ENCODE measurements around the gene NDUFA8. TPM values are rescaled to one million over a fixed set of nuclear protein-coding genes. Genes with fewer than 3 reads are reported as not detected.

NDUFA8 gene
- total RNA-seq, 1 experiment from 2014 or later = 60.7 TPM

DNA sequence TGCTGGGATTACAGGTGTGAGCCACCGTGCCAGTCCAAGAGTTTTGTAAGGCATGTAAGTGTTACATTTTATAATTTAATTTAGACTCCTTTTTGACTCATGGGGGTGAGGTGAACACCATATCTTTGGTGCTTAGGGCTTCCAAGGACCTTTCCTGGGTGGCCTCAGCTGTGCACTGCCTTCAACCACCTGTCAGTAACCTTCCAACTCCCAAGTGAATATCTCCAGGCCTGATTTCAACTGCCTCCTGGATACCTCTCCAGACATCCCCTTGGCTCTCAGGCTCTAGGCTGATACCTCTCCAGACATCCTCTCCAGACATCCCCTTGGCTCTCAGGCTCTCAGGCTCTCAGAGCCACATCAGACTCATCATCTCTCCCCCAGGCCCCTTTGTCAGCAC lies 35.5 kb downstream of the NDUFA8 start:
- peaks cover 3% of the 10 kb centered on the region; the same call in 1 of the 2 replicates for H3K27me3 ChIP-seq (ENCODE audit: insufficient read depth, low read length)
- no peak overlapping the region for H2BK12ac ChIP-seq (ENCODE audit: insufficient read length, low read depth, low read length)
- peaks cover 9% of the 10 kb centered on the region for H3K23me2 ChIP-seq (ENCODE audit: insufficient read length, low read depth, low read length, poor library complexity, severe bottlenecking)
- no peak overlapping the region for H3K9ac ChIP-seq (ENCODE audit: extremely low read depth, insufficient read length, low read length)
- no peak overlapping the region for H2AFZ ChIP-seq (ENCODE audit: low read length)
- H4K8ac ChIP-seq (replicated peaks; ENCODE audit: insufficient read length, low read depth, low read length) = no peak overlapping the region
- H3K79me1 ChIP-seq (ENCODE audit: insufficient read depth, low read depth, low read length, poor library complexity, severe bottlenecking) = no peaks in the 10 kb centered on the region
- H3K27ac Mint-ChIP-seq = no peak overlapping the region
- no peak overlapping the region for H3K56ac ChIP-seq (ENCODE audit: insufficient read length, low read depth, low read length)
- no peaks in the 10 kb centered on the region for H3K79me2 ChIP-seq (ENCODE audit: insufficient read depth, low read length)
- H3K18ac ChIP-seq (ENCODE audit: insufficient read length, low read depth, low read length) = no peak overlapping the region
- no peaks in the 10 kb centered on the region for H3K9me3 Mint-ChIP-seq
- H3K4me1 ChIP-seq (ENCODE audit: insufficient read depth, low read length) = no peaks in the 10 kb centered on the region
- TF ChIP-seq, protein P1, sequence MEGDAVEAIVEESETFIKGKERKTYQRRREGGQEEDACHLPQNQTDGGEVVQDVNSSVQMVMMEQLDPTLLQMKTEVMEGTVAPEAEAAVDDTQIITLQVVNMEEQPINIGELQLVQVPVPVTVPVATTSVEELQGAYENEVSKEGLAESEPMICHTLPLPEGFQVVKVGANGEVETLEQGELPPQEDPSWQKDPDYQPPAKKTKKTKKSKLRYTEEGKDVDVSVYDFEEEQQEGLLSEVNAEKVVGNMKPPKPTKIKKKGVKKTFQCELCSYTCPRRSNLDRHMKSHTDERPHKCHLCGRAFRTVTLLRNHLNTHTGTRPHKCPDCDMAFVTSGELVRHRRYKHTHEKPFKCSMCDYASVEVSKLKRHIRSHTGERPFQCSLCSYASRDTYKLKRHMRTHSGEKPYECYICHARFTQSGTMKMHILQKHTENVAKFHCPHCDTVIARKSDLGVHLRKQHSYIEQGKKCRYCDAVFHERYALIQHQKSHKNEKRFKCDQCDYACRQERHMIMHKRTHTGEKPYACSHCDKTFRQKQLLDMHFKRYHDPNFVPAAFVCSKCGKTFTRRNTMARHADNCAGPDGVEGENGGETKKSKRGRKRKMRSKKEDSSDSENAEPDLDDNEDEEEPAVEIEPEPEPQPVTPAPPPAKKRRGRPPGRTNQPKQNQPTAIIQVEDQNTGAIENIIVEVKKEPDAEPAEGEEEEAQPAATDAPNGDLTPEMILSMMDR (conservative IDR thresholded peaks at IDR 0.05) = no peak
- H3K23ac ChIP-seq (ENCODE audit: insufficient read length, low read depth, low read length) = no peak overlapping the region
- H2BK5ac ChIP-seq (ENCODE audit: insufficient read length, low read length) = no peak overlapping the region
- H3K4me2 ChIP-seq (ENCODE audit: insufficient read depth, insufficient read length, low read length) = no peak overlapping the region
- peaks cover 21 to 22% of the 10 kb centered on the region in 2 experiments for H3K4me1 Mint-ChIP-seq
- H3K4ac ChIP-seq (ENCODE audit: low read depth, low read length) = no peak overlapping the region
- no peak overlapping the region for H2AK5ac ChIP-seq (ENCODE audit: insufficient read length, low read length)
- H4K91ac ChIP-seq (ENCODE audit: insufficient read length, low read depth, low read length) = no peak overlapping the region
- H2BK20ac ChIP-seq (ENCODE audit: low read depth, low read length, poor library complexity, severe bottlenecking) = no peak overlapping the region
- peaks cover 35% of the 10 kb centered on the region for H3K27me3 Mint-ChIP-seq (ENCODE audit: low read depth)
- WGBS (ENCODE audit: extremely low coverage, insufficient read length, low lambda C conversion rate) = no CpG with 5 or more reads among the region's 1 CpG
- H3K9me3 ChIP-seq (ENCODE audit: control insufficient read depth, low read depth, low read length) = no peaks in the 10 kb centered on the region
- no peak overlapping the region for H3K14ac ChIP-seq (ENCODE audit: insufficient read depth, low read length)
- no peaks in the 10 kb centered on the region for H3K36me3 Mint-ChIP-seq (ENCODE audit: insufficient read depth in 1 of 3, low read depth in 3 of 3)
- H4K20me1 ChIP-seq (ENCODE audit: control insufficient read depth, insufficient read depth, insufficient read length) = no peaks in the 10 kb centered on the region
- H3K27ac ChIP-seq (ENCODE audit: insufficient read length, low read depth, low read length) = no peak overlapping the region
- no peak overlapping the region for H3K4me3 Mint-ChIP-seq
- H2BK15ac ChIP-seq (ENCODE audit: low read depth, low read length) = no peak overlapping the region
- no peak for DNase-seq
- H2BK120ac ChIP-seq (ENCODE audit: low read depth, low read length, poor library complexity, severe bottlenecking) = no peak overlapping the region
- no peak overlapping the region for H3T11ph ChIP-seq (ENCODE audit: low read length)
- no peak overlapping the region for H4K5ac ChIP-seq (ENCODE audit: insufficient read length, low read depth, low read length)

Measured in H9 (cell line).